Stimulated activated CD4-positive, alpha-beta T cell treated with anti-CD3 and anti-CD28 coated beads, Interleukin-2, amount 100 ng/mL, for 24 hours (primary cell): ENCODE measurements around the gene OSBPL10.

ENCODE experiments used
- DNase-seq, 2 donors: peaks; one replicate each; pipeline ENCODE4 v3.0.0-alpha.2; 2020

OSBPL10 gene

DNA sequence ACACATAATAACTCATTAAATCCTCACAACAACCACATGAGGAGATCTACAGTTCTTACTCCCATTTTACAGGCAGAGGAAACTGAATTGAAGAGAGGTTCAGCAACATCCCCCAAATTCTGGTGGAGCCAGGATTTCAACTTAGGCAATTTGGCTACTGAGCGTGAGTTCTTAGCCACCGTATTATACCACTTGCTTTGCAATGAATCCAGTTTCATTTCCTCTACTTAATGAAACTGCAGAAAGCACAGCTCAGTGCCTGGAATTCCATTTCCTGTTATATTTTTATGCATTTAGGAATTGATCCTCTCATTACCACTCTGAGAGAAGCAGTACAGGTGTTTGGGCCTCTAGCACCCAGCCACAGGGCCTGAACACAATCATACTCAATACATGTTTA lies 4.8 kb upstream of the OSBPL10 start:
- no peak for DNase-seq

DNA sequence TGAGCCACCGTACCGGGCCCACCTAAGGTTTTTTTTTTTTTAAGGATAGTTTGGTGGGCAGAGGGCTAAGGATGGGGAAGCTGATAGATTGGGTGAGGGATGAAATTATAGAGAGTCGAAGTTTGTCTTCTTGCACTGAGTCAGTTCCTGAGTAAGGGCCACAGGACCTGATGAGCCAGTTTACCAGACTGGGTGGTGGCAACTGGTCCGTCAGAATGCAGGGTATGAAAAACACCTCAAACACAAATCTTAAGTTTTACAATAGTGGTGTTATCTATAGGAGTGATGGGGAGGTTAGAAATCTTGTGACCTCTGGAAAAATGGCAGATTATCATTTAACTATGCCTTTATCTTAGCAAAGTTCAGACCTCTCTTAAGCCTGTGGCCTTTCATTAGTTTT lies 3.3 kb upstream of the OSBPL10 start:
- DNase-seq: no peak

DNA sequence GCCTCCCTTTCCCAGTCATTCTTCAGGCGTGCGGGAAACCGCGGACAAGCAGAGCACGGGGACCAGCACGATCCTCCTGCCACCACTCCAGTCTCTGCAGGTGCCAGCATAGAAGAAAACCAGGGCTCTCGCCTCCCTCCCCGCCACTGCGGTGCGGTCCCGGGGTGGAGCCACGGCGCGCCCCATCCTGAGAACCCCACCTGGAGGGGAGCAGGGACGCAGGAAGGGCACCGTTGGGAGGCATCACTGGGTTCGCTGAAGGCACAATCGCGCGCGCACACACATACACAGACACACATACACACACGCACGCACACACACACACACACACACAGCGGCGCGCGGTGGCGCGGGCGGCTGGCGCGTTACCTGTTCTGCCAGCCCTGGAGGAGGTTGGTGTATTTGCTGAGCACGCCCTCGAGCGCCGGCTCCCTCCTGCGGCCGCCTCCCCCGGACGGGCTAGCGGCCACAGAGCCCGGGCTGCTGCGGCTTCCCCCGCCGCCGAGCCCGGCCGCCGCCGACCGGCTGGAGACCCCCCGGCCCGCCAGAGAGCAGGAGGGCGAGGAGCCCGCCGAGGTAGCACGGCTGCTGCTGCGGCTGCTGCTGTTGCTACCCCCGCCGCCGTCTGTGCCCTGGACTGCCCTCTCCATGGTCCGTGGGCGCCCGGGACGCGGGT lies 394 bp downstream of the OSBPL10 start:
- DNase-seq: peak; percentile 47 to 60

GRCh38 chr3:31979001-31979697 lies 1.9 kb downstream of the OSBPL10 start:
- no peak for DNase-seq

GRCh38 chr3:31978553-31978952 lies 2.5 kb downstream of the OSBPL10 start:
- no peak for DNase-seq

- DNase-seq: no peak
Observed at GRCh38 chr3:31977736-31978135, 3.3 kb downstream of the OSBPL10 start.

DNA sequence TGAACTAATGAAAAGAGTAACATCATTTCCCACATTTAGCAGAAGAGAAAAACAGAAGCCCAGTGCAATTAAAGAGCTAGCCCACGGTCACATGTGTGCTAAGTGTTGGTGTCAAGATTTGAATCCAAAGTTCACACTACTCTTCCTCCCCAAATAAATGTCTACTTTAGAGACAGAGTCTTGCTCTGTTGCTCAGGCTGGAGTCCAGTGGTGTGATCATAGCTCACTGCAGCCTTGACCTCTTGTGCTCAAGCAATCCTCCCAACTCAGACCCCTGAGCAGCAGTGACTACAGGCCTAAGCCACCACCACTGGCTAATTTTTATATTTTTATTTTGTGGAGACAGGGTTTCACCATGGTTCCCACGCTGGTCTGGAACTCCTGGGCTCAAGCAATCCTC lies 4.8 kb downstream of the OSBPL10 start:
- DNase-seq: no peak

GRCh38 chr3:31974964-31975363 lies 6.1 kb downstream of the OSBPL10 start:
- no peak for DNase-seq

- DNase-seq: no peak
Observed at GRCh38 chr3:31974471-31974870, 6.6 kb downstream of the OSBPL10 start.

DNA sequence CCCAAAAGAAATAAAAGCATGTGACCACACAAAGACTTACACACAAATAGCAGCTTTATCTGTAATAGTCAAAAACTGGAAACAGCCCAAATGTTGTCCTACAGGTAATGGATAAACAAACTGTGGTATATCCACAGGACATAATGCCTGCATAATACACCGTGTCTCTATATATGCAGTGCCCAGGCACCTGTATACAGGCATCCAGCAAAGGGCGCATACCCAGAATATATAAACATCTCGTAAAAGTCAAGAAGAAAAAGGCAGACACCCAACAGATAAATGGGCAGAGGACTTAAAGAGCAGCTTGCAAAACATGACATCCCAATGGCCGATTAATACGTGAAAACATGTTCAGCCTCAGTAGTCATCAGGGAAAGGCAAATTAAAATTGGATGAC lies 7.2 kb downstream of the OSBPL10 start:
- DNase-seq: no peak

DNA sequence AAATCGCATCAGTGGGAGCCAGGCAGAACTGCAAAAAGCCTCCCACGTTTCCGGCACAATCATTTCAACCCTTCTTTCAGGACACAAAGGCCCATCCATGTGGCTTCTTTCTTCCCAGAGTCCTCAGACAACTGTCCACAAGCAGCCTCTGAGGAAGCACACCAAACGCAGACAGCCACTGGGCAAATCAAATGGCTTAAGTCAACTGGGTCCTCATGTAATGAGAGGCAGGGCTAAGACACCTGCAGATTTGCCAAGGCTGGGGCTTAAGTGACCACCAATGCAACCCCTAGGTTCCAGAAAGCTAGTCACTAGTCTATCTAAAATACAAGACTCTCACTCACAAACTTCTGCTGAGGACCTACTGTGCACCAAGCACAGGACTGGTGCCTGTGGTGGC lies 8.0 kb downstream of the OSBPL10 start:
- DNase-seq: no peak

GRCh38 chr3:31971607-31972006 lies 9.5 kb downstream of the OSBPL10 start:
- DNase-seq: no peak

GRCh38 chr3:31968927-31969418 lies 12.1 kb downstream of the OSBPL10 start:
- no peak for DNase-seq

DNA sequence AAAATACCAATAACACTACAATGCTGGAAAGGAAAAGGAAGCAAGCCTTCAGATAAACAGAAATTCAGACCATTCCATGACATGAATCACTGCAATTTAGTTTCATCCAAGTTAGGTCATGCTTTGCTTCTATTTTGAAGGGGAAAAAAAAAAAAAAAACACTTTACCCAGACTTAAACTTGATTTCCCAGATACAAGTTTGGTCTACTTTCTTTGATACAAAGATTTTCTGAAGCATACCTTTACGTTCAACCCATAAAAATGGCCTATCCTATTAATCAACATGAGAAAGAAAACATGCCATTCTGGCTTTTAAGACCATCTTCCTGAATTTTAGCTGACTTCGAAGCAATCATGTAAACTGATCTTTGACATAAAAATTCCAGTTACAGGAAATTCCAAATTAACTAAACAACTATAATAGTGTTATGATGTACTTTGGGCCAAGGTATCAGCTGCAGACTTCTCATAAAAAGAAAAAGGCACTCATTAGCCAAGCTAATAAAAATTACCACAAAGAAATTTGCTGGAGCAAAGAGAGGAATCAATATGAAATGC lies 12.6 kb downstream of the OSBPL10 start:
- no peak for DNase-seq

GRCh38 chr3:31967592-31967991 lies 13.5 kb downstream of the OSBPL10 start:
- no peak for DNase-seq

- DNase-seq: no peak
Observed at GRCh38 chr3:31966978-31967591, 14.0 kb downstream of the OSBPL10 start.

DNA sequence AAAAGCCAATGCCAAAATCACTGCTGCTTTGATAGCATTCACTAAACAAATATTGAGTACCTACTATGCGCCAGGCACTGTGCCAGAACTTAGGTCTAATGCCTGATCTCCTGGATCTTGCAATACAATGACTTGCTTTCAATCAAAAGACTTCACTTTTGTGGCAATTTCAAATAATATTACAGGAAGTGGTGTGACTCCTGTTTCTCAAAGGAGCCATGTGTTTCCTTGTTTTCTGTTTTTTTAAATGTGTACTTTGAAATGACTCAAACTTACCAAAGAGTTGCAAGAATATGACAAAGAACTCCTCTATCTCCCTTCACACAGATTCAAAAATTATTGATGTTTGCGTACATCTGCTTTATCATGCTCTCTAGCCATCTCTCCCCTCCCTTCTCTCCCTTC lies 18.3 kb downstream of the OSBPL10 start:
- DNase-seq: no peak

DNA sequence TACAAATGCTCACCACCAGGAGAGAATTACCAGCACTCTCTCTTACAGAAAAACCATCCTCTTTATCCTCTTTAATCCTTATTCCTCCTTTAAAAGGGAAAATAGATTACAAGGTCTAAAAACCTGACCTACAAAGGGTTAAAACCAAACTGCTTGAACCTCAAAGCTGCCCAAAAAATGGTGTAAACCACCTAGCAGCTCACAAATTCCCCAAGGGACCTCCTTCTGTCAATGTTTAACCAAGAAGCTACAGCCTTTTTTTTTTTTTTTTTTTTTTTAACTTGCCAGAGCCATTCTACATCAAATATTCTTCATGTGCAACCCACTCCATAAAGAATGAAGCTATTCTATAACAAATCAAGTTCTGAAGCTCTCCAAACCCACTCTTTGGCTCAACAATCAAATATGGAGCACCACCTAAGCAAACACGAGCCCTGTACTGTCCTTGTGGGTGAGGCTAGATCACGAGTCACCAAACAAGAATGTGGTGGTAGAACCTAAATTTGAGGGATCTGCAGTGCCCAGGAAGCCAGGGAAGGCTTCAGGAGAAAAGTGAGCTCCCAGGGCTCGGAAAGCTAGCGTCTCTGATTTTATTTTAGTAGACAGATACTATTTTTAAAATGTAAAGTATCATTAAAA lies 20.1 kb downstream of the OSBPL10 start:
- DNase-seq: no peak

- no peak for DNase-seq
Observed at GRCh38 chr3:31959951-31960792, 20.9 kb downstream of the OSBPL10 start.

- DNase-seq: no peak
Observed at GRCh38 chr3:31959251-31959650, 21.8 kb downstream of the OSBPL10 start.

- DNase-seq: no peak
Observed at GRCh38 chr3:31958701-31959152, 22.3 kb downstream of the OSBPL10 start.

DNA sequence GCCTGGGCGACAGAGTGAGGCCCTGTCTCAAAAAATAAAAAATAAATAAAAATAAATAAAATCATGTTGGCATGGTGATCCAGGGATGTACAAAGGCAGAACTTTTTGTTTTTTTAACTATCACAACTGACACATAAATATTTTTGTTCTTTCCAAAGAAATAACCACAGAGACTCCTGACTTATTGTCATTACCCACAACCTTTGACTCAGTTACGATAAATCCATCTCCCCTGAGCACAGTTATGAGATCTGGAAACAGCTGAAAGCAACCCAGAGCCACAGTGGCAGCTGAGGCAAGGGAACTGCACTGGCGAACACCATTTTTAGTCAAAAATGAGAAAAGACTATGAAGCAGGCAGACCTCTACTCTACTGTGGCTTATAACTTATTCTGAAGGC lies 24.0 kb downstream of the OSBPL10 start:
- DNase-seq: no peak
